ENCODE measurements around the gene SCO1.
"Not testable (repeated sequence)": the region's sequence is repeated elsewhere in the genome, so short reads cannot be mapped to it uniquely, and the experiment has no call there.

Gene SCO1

GRCh38 chr17:10697092-10698081 lies at the start of gene SCO1, which contains the start of gene ADPRM:
TSS of gene SCO1 (minus strand) at chr17:10697533. CDS start at chr17:10697507, 26 bp downstream.
TSS of gene ADPRM (plus strand) at chr17:10697594. CDS start at chr17:10704927, 7,333 bp downstream.
- DNase-seq (ENCODE audit: low read depth, low spot score), result peak; percentile 90

- DNase-seq (ENCODE audit: low read depth, low spot score), result no peak
Observed at GRCh38 chr17:10745231-10745630, 47.9 kb upstream of the SCO1 start.

- no peak for DNase-seq (ENCODE audit: low read depth, low spot score)
Observed at GRCh38 chr17:10744501-10745000, 47.2 kb upstream of the SCO1 start.

DNA sequence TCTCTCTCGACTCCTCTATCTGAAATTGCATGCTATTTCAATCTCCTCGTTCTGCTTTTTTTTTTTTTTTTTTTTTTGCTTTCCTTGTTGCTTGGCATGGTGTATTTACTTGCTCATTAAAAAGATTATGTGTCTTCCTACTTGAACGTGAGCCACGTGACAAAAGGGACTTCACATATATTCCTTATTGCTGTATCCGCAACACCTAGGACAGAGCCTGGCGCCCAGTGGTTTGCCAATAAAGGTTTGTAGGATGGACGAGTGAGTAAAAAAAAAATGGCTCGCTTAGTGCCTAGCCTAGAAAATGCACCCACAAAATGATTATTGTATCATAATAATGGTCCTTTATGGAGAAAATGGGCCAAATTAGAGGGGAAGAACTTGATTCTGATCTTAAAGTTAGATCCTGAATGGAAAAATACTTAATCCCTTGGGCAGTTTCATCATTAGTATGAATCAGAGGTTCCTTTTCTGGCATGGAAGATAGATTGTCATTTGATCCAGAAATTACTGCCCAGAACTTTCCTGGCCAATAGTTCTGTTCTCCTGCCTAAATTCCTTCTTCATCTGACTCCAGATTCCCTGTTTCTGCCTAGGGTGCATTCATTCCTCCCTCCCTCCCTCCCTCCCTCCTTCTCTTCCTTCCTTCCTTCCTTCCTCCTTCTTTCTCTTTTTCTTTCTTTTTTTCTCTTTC lies 46.1 kb upstream of the SCO1 start:
- DNase-seq (ENCODE audit: low read depth, low spot score), result no peak

DNA sequence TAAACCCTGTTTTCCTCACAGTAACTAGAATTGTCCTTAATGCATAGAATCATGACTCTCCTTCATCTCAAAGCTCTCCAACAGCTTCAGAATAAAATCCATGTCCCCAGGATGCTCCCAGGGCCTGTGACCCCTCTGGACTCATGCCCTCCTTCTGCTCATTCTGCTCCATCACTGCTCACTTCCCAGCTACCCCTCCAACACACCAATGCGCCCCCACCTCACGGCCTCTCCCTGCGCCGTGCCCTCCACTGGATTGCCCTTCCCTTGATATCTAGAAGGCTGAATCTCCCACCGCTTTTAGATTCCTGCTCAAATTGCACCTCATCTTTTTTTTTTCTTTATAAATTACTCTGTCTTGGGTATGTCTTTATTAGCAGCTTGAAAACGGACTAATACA lies 45.1 kb upstream of the SCO1 start:
- no peak for DNase-seq (ENCODE audit: low read depth, low spot score)

GRCh38 chr17:10741416-10742135 lies 44.2 kb upstream of the SCO1 start:
- DNase-seq (ENCODE audit: low read depth, low spot score), result no peak

DNA sequence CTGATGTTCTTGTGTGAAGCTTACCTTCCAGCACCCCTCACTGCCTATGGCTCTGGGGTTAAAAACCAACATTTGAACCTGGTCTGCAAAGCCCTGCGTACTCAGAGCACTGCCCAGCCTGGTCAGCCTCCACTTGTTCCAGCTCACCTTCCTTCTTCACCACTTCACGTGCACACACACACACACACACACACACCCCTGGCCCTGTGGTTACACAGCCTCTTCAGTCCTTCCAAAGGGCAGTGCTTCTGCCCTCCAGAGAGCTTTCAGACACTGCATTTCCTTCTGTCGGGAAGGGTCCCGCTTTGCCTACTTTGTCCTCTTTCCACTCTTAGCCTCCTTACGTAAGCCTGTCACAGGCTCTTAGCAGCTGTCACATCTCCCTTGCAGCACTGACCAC lies 42.1 kb upstream of the SCO1 start:
- DNase-seq (ENCODE audit: low read depth, low spot score), result no peak

- no peak for DNase-seq (ENCODE audit: low read depth, low spot score)
Observed at GRCh38 chr17:10738521-10739258, 41.4 kb upstream of the SCO1 start.

- no peak for DNase-seq (ENCODE audit: low read depth, low spot score)
Observed at GRCh38 chr17:10737736-10738135, 40.4 kb upstream of the SCO1 start.

DNA sequence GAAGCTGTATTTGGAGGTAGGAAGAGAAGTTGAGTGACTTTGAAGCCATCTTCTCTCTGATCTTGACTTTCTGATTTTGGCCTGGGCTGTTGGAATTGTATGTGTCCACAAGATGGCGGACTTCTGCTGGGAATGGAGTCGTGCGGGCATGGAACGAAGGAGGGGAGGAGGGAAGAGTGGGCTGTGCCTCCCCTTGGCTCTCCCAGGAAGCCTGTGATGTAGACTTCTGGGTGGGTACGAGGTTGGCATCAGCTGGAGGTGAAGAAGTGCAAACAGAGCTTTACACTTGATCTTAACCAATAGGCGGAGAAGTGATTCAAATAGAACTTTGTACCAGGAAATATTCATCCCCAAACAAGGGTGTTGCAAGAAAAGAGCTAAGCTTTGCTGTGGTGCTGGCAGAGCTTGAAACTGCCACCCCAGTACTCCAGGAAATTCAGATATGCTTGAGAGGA lies 39.9 kb upstream of the SCO1 start:
- no peak for DNase-seq (ENCODE audit: low read depth, low spot score)

DNA sequence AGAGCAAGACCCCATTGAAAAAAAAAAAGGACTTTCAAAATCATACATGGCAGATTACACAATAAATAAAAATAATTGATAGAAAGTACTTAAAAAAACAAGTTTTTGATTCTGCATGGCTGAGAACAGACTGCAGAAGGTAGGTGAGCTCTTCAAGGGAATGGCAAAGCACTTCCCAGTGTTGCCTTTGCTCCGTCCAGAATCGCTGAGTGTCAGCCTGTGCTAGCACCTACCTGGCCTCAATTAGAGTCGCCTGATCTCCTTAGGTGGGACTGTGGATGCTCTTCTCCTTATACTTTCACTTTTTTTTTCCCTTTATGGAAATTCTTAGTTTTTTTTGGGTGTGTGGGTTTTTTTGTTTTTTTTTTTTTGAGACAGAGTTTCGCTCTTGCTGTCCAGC lies 38.5 kb upstream of the SCO1 start:
- DNase-seq (ENCODE audit: low read depth, low spot score), result no peak

GRCh38 chr17:10735251-10735650 lies 37.9 kb upstream of the SCO1 start:
- DNase-seq (ENCODE audit: low read depth, low spot score), result no peak

GRCh38 chr17:10733666-10734065 lies 36.3 kb upstream of the SCO1 start:
- no peak for DNase-seq (ENCODE audit: low read depth, low spot score)

- DNase-seq (ENCODE audit: low read depth, low spot score), result not testable (repeated sequence)
Observed at GRCh38 chr17:10732121-10732520, 34.8 kb upstream of the SCO1 start.

DNA sequence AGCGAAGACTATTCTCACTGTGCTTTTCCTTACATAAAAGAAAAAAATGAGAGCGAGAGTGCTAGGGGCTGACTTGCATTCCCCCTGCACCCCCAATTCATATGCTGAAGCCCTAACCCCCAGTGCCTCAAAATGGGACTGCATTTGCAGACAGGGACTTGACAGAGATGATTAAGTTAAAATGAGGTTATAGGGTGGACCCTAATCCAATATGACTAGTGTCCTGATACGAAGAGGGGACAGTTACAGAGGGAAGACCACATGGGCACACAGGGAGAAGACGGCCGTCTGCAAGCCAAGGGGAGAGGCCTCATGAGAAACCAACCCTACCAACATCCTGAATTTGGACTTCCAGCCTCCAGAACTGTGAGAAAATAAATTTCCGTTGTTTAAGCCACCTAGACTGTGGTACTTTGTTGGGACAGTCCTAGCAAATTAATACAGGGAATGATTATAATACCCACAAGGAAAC lies 34.1 kb upstream of the SCO1 start:
- no peak for DNase-seq (ENCODE audit: low read depth, low spot score)

GRCh38 chr17:10730247-10730646 lies 32.9 kb upstream of the SCO1 start:
- not testable (repeated sequence) for DNase-seq (ENCODE audit: low read depth, low spot score)

DNA sequence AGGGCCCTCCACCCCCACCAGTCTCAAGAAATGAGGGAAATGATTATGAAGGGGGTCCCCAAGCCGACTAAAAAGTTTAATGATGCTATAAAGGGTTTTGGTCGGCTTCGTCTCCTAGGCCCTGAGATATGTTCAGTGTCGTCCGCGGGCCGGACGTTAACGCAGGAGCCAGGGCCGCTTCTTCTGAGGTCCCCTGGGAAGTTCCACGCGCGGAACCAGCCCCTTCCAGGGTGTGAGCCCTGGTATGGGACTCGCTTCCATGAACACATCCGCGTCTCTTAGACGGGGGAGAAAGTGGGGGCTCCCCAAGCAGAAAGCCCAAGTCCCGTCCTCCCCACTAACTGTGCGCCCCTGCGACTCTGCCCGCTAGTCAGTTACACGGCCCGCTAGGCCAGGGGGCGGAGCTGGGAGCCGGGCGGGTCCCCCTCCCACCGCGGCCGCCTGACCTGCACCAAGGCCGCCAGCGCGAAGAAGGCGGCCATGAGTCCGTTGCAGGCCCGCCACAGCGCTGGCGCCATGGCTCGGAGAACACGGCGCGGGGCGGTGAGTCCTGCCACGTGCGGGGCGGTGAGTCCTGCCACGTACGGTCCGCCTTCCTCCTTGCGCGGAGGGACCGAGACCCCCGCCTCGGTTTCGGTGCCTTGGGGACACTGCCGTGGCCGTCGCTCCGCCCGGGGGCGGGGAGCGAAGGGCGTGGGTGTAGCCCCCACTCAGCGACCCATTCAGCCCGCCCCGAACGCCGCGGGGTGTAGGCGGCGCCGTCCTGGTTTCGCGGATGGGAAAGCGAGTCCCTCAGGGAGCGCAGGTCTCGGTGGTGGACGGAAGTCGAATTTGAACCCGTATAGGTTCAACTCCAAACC lies 32.2 kb upstream of the SCO1 start, which contains the start of gene TMEM220:
Gene TMEM220 (minus strand): TSS at position 690 of the 860 bp plus-strand sequence. CDS start 172 bp downstream, at position 518.
- DNase-seq (ENCODE audit: low read depth, low spot score), result no peak

GRCh38 chr17:10728331-10728892 lies 31.1 kb upstream of the SCO1 start:
- DNase-seq (ENCODE audit: low read depth, low spot score), result no peak

DNA sequence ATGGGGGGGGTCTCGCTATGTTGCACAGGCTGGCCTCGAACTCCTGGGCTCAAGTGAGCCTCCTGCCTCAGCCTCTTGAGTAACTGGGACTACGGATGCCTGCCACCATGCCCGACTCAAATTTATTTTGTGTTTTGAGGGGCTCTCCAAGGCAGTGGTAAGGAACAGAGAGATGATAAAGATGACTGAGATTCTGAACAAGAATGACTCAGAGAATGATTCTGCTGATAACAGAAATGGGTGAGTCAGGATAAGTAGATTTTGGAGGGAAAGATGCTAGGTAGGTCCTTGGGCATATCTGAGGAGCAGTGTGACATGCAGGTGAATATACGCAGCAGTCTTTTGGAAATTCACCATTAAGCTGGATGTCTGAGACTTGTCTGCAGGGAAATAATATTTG lies 29.9 kb upstream of the SCO1 start:
- no peak for DNase-seq (ENCODE audit: low read depth, low spot score)

Data from activated CD4-positive, CD25-positive, alpha-beta regulatory T cell treated with anti-CD3 and anti-CD28 coated beads, Interleukin-2, amount 50 U/mL, for 16 hours (primary cell).